Activated CD8-positive, alpha-beta memory T cell treated with anti-CD3 and anti-CD28 coated beads, Interleukin-2, amount 50 U/mL, for 24 hours (primary cell): ENCODE measurements around the gene SLC22A15.
"Not testable (repeated sequence)": the region's sequence is repeated elsewhere in the genome, so short reads cannot be mapped to it uniquely, and the experiment has no call there.

Experiments
- DNase-seq: peaks from one replicate; pipeline ENCODE4 v3.0.0-alpha.2; 2020; ENCODE audit errors: extremely low read depth

The SLC22A15 gene

DNA sequence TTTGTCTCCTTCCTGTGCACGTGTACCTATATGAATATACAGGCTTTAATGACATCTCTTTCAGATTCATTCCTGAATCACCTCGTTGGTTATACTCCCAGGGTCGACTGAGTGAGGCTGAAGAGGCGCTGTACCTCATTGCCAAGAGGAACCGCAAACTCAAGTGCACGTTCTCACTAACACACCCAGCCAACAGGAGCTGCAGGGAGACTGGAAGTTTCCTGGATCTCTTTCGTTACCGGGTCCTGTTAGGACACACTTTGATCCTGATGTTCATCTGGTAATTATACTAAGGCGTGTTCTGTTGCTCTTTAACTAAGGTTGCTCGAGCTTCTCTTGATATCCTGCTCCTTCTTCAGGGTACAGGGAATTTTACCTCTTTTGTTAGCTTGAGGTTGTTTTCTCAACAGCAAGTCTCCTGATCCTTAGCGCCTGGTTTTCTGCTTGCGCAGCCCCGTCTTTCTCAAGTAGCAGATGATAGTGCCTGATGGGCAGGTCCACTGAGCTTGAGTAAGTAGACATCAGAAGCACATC is 55.1 kb downstream of the SLC22A15 start:
- DNase-seq: no peak

DNA sequence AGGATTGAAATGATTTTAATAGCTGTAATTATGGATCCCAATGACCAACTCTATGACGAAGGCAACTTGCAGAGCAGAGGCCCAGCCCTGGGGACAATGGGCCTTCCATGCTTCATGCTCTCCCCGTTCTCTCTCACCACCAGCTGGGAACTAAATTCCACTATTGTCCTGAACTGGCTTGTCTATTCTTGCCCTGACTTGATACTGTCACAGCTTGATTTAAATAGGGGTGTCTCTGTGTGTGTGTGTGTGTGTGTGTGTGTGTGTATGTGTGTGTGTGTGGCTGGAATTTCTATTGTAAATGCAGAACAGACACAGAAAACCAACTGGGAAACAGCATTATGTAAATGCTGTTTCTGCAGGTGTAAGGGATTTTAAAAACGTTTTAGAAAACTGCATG is 57.0 kb downstream of the SLC22A15 start:
- no peak for DNase-seq

DNA sequence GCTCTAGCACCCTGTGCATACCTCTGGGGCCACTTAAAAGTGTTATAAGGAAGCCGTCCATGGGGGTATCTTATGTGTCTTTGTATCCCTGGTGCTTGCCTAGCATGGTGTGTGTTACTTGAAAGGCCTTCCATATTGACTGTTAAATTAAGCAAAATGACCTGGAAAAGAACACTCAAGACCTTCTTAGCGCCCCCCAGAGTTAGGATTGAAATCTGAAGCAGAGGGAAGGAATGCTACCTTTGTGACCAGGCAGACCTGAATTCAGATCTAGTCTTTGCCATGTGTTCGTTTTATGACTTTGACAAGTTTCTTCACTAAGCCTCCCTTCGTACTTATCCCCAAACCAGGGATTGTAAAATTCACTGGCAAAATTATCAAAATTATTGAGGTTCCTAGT is 59.9 kb downstream of the SLC22A15 start:
- no peak for DNase-seq

- no peak for DNase-seq
Observed at GRCh38 chr1:116038679-116039078, 62.4 kb downstream of the SLC22A15 start.

GRCh38 chr1:116044071-116044470 is 67.8 kb downstream of the SLC22A15 start:
- no peak for DNase-seq

- not testable (repeated sequence) for DNase-seq
Observed at GRCh38 chr1:116046933-116047332, 70.6 kb downstream of the SLC22A15 start.

- not testable (repeated sequence) for DNase-seq
Observed at GRCh38 chr1:116051896-116052295, 75.6 kb downstream of the SLC22A15 start.

DNA sequence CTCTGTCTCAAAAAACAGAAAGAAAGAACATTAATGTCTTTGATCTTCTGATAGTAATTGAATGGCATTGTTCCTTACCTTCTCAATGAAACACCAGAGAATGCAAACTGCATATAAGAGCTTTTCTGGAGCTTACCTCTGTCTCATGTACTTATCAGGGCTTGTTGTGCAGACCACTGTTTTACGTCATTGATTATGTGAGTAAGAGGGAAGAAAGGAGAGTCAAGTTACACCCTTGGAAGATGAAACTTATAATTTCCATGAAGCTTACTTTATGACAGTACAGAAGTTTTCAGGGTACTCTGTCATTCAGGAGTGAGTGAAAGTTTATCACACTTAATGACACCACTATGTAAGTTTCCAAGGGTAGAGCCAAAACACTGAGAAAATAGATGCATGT is 85.9 kb downstream of the SLC22A15 start:
- no peak for DNase-seq

DNA sequence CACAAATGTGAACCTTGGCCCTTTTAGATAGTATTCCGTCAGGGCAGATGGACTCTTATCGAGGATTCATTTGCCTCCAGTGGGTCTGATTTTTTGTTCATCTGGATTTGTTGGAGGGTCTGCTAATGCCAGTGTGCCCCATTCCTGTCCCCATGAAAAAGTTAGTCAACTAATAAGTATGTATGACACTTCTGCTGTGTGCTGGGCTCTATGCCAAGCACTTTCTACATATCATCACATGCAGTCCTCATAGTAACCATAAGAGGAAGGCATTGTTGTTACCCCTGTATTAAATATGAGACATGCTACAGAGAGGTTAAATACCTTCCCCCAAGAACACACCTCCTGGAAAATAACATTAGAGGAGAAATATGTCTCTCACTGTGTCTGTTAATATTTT is 88.3 kb downstream of the SLC22A15 start:
- DNase-seq: no peak

DNA sequence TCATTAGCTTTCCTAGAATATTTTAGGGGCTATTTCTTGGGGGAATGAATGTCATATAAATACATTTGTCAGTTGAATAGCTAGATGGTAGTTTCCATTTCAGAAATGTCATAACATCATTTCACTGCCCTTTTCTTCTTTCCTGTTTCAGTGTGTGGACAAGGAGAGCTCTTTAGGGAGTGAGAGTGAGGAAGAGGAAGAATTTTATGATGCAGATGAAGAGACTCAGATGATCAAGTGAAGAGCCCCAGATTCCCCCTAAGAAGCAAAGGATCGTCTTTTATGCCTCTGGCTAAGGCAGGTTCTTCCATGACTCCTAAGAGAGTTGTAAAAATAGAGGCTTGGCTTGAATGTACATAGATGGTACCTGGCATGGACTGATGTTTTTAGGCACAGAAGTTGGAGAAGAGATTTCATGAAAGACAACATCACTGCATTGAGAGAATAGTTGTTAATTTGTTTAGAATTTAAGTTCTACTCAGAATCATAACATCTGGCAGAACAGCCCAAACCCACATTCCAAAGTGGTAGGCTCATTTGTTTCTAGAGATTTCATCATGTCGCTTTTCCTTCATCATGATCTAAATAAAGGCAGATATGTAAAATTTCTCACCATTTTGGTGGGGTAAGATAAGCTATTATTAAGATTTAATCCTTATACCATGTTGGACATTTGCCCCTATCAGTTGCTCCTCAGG is 90.7 kb downstream of the SLC22A15 start:
- no peak for DNase-seq

DNA sequence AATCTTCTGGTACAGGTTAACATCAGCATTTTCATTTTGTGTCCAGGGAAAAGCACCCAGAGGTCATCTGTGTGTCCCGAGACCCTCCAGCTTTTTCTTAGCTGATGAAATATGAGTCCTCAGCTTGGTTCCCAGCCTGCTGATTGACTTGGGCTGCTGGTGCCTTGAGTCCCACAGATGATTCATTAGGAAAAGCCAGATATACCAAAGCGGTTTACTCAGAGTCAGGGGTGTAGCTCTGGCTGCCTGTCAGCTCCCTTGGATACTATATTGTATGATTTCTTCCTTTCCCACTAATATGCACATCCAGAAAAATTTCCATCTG is 91.2 kb downstream of the SLC22A15 start:
- DNase-seq: no peak

DNA sequence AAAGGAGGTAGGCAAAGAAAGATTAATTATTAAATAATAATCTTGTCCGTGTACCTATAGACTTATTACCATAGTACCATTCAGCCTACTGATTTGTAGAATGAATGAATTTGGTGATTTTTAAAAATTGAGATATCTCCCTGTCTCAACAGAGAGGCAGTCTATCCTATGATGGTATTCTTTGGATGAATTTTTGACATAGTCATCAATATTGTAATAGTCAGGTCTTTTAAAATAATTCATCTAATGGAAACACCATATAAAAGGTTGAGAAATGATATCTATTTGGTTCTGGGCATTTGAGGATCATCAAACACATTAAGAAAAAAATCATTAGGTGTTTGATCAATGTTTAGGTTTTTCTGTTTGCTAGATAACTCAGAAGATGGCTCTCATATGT is 99.3 kb downstream of the SLC22A15 start:
- DNase-seq: no peak

DNA sequence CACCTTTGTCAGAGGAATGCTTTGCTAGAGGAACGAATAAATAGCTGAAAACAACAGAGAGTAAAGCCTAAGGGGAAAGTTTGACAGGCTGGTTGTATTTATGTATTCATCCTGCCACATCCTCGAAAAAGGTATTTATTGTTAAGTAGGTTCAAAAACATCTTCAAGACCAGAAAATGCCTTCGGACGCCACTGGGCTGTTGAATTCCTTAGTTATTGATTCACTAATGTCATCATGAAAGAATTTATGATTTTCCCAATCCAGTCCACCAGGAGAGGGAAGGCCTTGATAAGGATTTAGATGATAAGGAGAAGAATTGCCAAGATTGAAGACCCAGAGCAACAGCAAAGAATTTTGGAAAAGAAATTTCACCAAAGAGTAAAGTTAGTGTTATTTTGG is 99.7 kb downstream of the SLC22A15 start:
- DNase-seq: no peak

GRCh38 chr1:116076831-116077230 is 100.5 kb downstream of the SLC22A15 start:
- no peak for DNase-seq

- no peak for DNase-seq
Observed at GRCh38 chr1:116078699-116079223, 102.4 kb downstream of the SLC22A15 start.

- DNase-seq: no peak
Observed at GRCh38 chr1:116087628-116088027, 111.3 kb downstream of the SLC22A15 start.

DNA sequence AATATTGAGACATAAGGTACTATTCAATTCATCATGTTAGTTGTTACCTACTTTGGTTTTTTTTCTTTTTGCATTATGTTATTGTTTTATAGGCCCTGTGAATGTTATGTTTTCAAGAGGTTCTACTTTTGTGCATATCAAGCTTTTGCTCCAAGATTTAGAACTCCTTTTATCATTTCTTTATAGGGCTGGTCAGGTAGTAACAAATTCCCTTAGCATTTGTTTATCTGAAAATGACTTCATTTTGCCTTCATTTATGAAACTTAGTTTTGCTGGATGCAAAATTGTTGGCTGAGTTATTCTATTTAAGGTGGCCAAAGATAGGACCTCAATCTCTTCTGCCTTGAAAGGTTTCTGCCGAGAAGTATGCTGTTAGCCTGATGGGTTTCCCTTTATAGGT is 113.6 kb downstream of the SLC22A15 start:
- DNase-seq: no peak

DNA sequence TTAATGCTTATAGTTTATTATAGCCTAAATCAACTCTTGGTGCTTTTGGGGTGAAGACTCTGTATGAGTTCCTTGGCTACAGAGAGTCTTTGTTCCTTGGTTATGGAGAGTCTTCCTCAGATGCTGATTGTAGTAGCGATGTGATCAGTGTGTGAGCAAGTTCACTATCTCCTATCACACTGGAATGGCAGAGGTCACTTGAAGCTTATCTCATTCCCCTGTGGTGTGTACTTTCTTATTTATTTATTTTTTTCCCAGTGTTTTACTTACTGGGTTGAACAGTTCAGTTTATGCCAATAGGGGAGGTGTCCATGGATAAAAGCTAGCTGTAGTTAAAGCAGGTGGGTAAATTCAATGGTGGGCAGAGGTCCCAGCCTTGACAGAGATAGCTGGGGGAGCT is 114.8 kb downstream of the SLC22A15 start:
- no peak for DNase-seq

DNA sequence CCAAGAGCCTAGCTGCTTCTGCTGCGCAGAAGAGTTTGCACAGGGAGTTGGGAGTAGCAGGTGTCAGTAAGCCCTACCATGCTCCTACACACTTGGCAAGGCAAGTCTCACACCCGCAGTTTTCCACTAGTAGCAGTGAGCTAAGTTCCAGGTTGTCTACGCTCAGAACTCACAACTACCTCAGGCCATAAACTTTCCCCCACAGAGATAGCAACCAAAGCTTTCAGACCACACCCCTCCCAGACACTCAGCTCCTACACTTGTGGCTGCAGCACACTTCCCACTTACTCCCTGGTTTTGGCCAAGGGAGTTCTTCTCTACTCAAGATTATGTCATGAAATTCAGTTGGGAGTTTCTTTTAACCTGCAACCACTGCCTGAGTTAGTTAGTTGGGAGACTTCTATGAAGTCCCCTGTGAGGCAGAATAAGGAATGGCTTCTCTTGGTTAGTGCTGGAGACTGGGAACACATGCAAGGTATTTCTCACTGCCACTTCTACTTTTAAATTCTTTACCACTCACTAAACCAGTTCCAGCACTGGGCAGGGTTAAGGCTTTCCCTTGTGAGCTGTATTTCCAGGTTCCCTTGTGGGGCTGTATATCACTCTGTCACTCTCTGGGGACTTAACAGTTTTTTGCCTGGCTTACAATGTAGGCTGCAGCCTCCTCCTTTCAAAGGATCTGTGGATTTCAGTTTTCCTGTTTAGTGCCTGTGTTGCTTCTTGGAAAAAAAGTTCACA is 116.6 kb downstream of the SLC22A15 start:
- DNase-seq: no peak

GRCh38 chr1:116095027-116095426 is 118.7 kb downstream of the SLC22A15 start:
- no peak for DNase-seq

GRCh38 chr1:116096013-116096618 is 119.8 kb downstream of the SLC22A15 start:
- DNase-seq: no peak

GRCh38 chr1:116097626-116098025 is 121.3 kb downstream of the SLC22A15 start:
- DNase-seq: no peak

DNA sequence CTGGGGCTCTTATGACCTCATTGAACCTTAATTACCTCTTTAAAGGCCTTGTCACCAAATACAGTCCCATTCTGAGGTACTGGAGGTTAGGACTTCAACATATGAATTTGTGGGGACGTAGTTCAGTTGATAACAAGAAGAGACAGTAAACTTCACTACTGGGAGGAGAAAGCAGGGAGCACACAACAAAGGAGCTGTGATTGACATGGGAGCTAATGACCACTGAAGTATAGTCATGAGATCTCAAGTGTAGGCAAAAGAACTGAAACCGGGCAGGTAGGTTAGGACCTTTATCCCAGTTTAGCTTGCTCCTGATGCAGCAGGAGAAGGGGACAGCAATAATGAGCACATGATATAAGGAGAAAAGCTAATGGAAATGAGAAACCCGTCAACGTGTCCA is 123.1 kb downstream of the SLC22A15 start:
- DNase-seq: no peak
